Endothelial cell of umbilical vein (primary cell): Measurements from ENCODE around the gene PLA2G2D. TPM values are rescaled to one million over a fixed set of nuclear protein-coding genes. Genes with fewer than 3 reads are reported as not detected.

Source experiments
- BruUV-seq: library from RNA; stranded (reverse); fragments of 400-500 nt; replicated peaks from 2 replicates; lab custom pipeline; 2021; lab: Mats Ljungman, UMichigan
- CTCF ChIA-PET: fragments of 300-600, 350-600 bp; sonication (Branson Sonifier 250); formaldehyde crosslinking; loops from one replicate; lab custom pipeline; 2021; ENCODE audit warnings: antibody characterized with exemption, inconsistent platforms; lab: Charles Lee
- POLR2A ChIA-PET: fragments of 300-600, 350-600 bp; sonication (Branson Sonifier 250); formaldehyde crosslinking; loops from one replicate; lab custom pipeline; 2021; ENCODE audit warnings: antibody characterized with exemption, inconsistent platforms; lab: Charles Lee
- DNase-seq: peaks from one replicate; pipeline ENCODE4 v3.0.0-alpha.2; 2011; ENCODE audit warnings: low read depth, low spot score
- FAIRE-seq: peaks from 2 replicates; lab custom pipeline; 2011; peaks lifted over from hg19 to GRCh38; lab: Jason Lieb, UNC
- H2AFZ ChIP-seq: 2 replicates; pipeline ENCODE4 v1.6.0; 2012; ENCODE audit warnings: low read depth, low read length, control low read depth, inconsistent platforms
- H3K27ac ChIP-seq: 2 replicates; pipeline ENCODE4 v1.5.1; 2011; ENCODE audit warnings: low read depth, mild to moderate bottlenecking, control low read depth, low read length, moderate library complexity; ENCODE audit not compliant: insufficient read depth
- H3K27me3 ChIP-seq, 2 experiments: 2 replicates each; pipeline versions ENCODE4 v1.6.0 to v1.6.1; 2011; ENCODE audit warnings: low read length in 2 of 2, mixed read lengths in 1 of 2; ENCODE audit not compliant: control insufficient read depth in 2 of 2, insufficient read depth in 2 of 2
- H3K36me3 ChIP-seq, 2 experiments: 2 replicates in 1 of 2; 3 replicates in 1 of 2; pipeline ENCODE4 v1.5.1; 2011; ENCODE audit warnings: low read length in 2 of 2, mild to moderate bottlenecking in 1 of 2, moderate library complexity in 1 of 2; ENCODE audit not compliant: control insufficient read depth in 2 of 2, insufficient read depth in 2 of 2; ENCODE audit errors: extremely low read depth in 1 of 2
- H3K4me1 ChIP-seq: 3 replicates; pipeline ENCODE4 v1.5.1; 2011; ENCODE audit warnings: mild to moderate bottlenecking, low read length; ENCODE audit not compliant: control insufficient read depth, insufficient read depth; ENCODE audit errors: extremely low read depth
- H3K4me2 ChIP-seq: 2 replicates; pipeline ENCODE4 v1.6.1; 2011; ENCODE audit warnings: low read length, control low read depth, mixed read lengths; ENCODE audit not compliant: insufficient read depth
- H3K4me3 ChIP-seq, 3 experiments: fragments of 200-600 bp in 1 of 3; sonication (generic), shearing (Covaris generic) in 1 of 3; replicated peaks in 1 of 3; 2 replicates each; pipeline ENCODE4 v1.5.1; 2011 to 2016; ENCODE audit warnings: control low read depth in 3 of 3, low read length in 3 of 3, mild to moderate bottlenecking in 2 of 3, inconsistent platforms in 1 of 3, low read depth in 1 of 3, moderate library complexity in 1 of 3; ENCODE audit not compliant: insufficient read depth in 1 of 3
- H3K79me2 ChIP-seq: 2 replicates; pipeline ENCODE4 v1.6.0; 2012; ENCODE audit warnings: low read length, inconsistent platforms; ENCODE audit not compliant: control insufficient read depth, insufficient read depth
- H3K9ac ChIP-seq: replicated peaks from 2 replicates; pipeline ENCODE3; 2011; ENCODE audit warnings: low read length, control low read depth; ENCODE audit not compliant: insufficient read depth; ENCODE audit errors: extremely low read depth
- H3K9me1 ChIP-seq: replicated peaks from 3 replicates; pipeline ENCODE4 v1.6.0; 2011; ENCODE audit warnings: mild to moderate bottlenecking, low read length; ENCODE audit not compliant: control insufficient read depth, insufficient read depth; ENCODE audit errors: extremely low read depth
- H3K9me3 ChIP-seq: replicated peaks from 2 replicates; pipeline ENCODE4 v1.5.1; 2012; ENCODE audit warnings: low read length, inconsistent platforms; ENCODE audit not compliant: control insufficient read depth, insufficient read depth
- H4K20me1 ChIP-seq: replicated peaks from 2 replicates; pipeline ENCODE3; 2011; ENCODE audit warnings: mild to moderate bottlenecking, low read length; ENCODE audit not compliant: control insufficient read depth, insufficient read depth; ENCODE audit errors: extremely low read depth
- CTCF ChIP-seq, 2 donors: IDR thresholded peaks; 1 replicate in 1 of 2; 2 replicates in 1 of 2; pipeline ENCODE4 v1.5.1; 2011; ENCODE audit warnings: low read length in 2 of 2, mild to moderate bottlenecking in 2 of 2, moderate library complexity in 2 of 2, control low read depth in 1 of 2, inconsistent platforms in 1 of 2, low read depth in 1 of 2; ENCODE audit not compliant: insufficient read depth in 1 of 2; ENCODE audit errors: extremely low read depth in 1 of 2
- EZH2 ChIP-seq: IDR thresholded peaks from 2 replicates; pipeline ENCODE4 v1.6.1; 2012; ENCODE audit warnings: borderline replicate concordance, low read depth, mild to moderate bottlenecking, moderate library complexity, low read length, inconsistent platforms; ENCODE audit not compliant: severe bottlenecking
- FOS ChIP-seq: IDR thresholded peaks from 2 replicates; pipeline ENCODE4 v1.6.1; 2011; ENCODE audit warnings: mild to moderate bottlenecking, low read length, moderate library complexity, borderline replicate concordance; ENCODE audit not compliant: insufficient read depth
- GATA2 ChIP-seq: IDR thresholded peaks from 2 replicates; pipeline ENCODE4 v1.7.0; 2011; ENCODE audit warnings: low read depth, mild to moderate bottlenecking, moderate library complexity, mixed read lengths, low read length; ENCODE audit not compliant: insufficient read length, insufficient read depth
- JUN ChIP-seq: IDR thresholded peaks from 2 replicates; pipeline ENCODE4 v1.6.1; 2011; ENCODE audit warnings: borderline replicate concordance, low read depth; ENCODE audit not compliant: insufficient read length, insufficient read depth
- MYC ChIP-seq: IDR thresholded peaks from one replicate; pipeline ENCODE4 v1.6.1; 2011; ENCODE audit warnings: mild to moderate bottlenecking, low read depth, low read length
- POLR2A ChIP-seq: IDR thresholded peaks from 2 replicates; pipeline ENCODE4 v1.6.1; 2012; ENCODE audit warnings: low read depth, mild to moderate bottlenecking, control low read depth, low read length
- POLR2AphosphoS5 ChIP-seq: IDR thresholded peaks from 2 replicates; pipeline ENCODE4 v1.6.1; 2012; ENCODE audit warnings: low read depth, mild to moderate bottlenecking, control low read depth, low read length, moderate library complexity; ENCODE audit not compliant: insufficient read depth
- dilution Hi-C: fragments of 300-500 bp; cut with MboI; formaldehyde crosslinking; loops from one replicate; pipeline ENCODE4 v1.15.0; 2019; ENCODE audit warnings: low sequenced_read_pairs; ENCODE audit not compliant: extremely low pct_ligation_motif_present
- intact Hi-C: fragments of 100-400 bp; cut with micrococcal nuclease; formaldehyde crosslinking; loops from one replicate; pipeline ENCODE4 v1.10.0; 2022
- polyA plus RNA-seq, 4 experiments: library from polyadenylated mRNA; depleted of rRNA in 3 of 4; stranded (reverse) in 3 of 4; unstranded in 1 of 4; fragments of >200 nt; gene quantifications; 2 replicates each; pipeline versions ENCODE4 v1.2.1 to v1.2.3, GENCODE V29; 2011 to 2012; ENCODE audit warnings: missing spikeins in 1 of 4
- total RNA-seq: library from RNA; stranded (reverse); gene quantifications from 2 replicates; pipeline ENCODE4 v1.2.3, GENCODE V29; 2021
- TF ChIP-seq, protein P1 (sequence below): IDR thresholded peaks from 2 replicates; pipeline ENCODE4 v1.6.1; 2011; ENCODE audit not compliant: insufficient read depth, insufficient read length

The PLA2G2D gene
- total and polyA plus RNA-seq, 2 donors (not counting 3 experiments of a cell fraction or from before 2014, with no cell fraction given) = not detected

- Histone ChIP-seq H3K4me1 (no peaks in the 10 kb centered on the region), H3K27me3 (no peaks in the 10 kb centered on the region), H3K79me2 (no peaks in the 10 kb centered on the region), H3K9ac (no peak overlapping the region), H3K9me3 (no peaks in the 10 kb centered on the region), H3K36me3 (no peaks in the 10 kb centered on the region), H3K9me1 (no peaks in the 10 kb centered on the region), H3K4me2 (no peak overlapping the region), H2AFZ (no peak overlapping the region), H3K4me3 (no peak overlapping the region), H4K20me1 (no peaks in the 10 kb centered on the region), H3K27ac (no peak overlapping the region)
- dilution Hi-C loops = no loop called here
- DNase-seq (no peak), FAIRE-seq (no peak)
- intact Hi-C loops = no loop called here
- CTCF ChIA-PET = interaction anchor here (0.9 to 7.6 kb wide), 2 partner anchors 14 to 27 kb away, joined by 3 to 65 read pairs; no protein-coding TSS in a partner anchor
- no TSS peak for BruUV-seq
- POLR2A ChIA-PET = no interaction called here
- TF ChIP-seq POLR2AphosphoS5 (no peak), JUN (no peak), FOS (no peak), EZH2 (no peak), MYC (no peak), CTCF (IDR thresholded peaks at IDR 0.05; ENCODE audit: extremely low read depth in 1 of 2, insufficient read depth in 1 of 2, low read depth in 1 of 2, low read length in 2 of 2) (no peak), GATA2 (no peak), POLR2A (no peak)
- TF ChIP-seq, protein P1, sequence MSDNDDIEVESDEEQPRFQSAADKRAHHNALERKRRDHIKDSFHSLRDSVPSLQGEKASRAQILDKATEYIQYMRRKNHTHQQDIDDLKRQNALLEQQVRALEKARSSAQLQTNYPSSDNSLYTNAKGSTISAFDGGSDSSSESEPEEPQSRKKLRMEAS = no peak
Measured at GRCh38 chr1:20167126-20167525, 47.8 kb upstream of the PLA2G2D start.
